NCI-H526 (cell line): Measurements from ENCODE around the gene MTMR6.
"Not testable (repeated sequence)": the region's sequence is repeated elsewhere in the genome, so short reads cannot be mapped to it uniquely, and the experiment has no call there.

Source experiments
- DNase-seq, 2 experiments: peaks; one replicate each; lab custom pipeline; 2025; lab: John Stamatoyannopoulos, UW

The MTMR6 gene

DNA sequence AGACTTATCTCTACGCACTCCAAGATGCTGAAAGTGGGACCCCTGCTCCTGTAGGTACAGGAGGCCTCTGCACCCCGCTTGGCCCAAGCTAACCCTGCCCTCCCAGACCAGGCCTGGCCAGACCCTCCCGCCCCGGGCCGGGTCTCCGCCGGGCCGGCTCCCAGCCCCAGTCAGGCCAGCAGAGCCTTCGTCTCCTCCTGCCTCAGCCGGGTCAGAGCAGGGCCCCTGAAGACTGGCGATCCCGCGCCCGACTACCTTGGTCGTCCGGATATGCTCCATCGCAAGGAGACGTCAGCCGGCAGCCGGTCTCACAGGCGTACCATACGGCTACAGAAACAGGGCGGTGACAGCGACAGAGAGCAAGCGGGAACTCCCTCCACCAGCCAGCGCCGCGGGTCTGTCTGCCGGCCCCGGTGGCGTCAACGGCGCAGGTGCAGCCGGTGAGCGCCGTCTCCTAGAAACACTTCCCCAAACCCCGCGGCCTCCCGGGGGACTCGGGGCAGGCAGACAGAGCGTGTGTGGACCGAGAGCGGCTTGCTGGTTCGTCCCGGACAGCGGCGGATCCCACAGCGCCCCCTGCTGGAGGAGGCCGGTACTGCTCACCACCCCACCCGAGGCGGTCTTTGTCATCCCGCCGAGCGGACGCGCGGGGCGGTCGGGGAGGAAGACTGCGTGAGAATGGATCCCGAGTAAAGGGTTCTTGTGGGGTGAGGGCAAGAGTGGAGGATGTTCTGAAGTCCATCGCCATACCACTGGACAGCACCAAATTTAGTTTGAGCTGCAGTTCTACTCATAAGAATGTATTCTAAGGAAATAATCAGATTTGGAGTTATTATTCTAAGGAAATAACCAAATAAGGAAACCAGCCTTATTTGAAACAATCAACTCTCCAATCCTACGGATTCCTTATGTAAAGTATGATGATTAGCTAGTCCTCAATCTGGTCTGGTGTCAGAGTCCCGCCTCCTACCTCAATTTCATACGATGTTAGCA lies at the start of gene MTMR6:
Gene MTMR6, minus strand, starts transcription at position 520 of the 993 bp plus-strand sequence. Its CDS starts 241 bp downstream, at position 279.
- DNase-seq: peak; percentile 95 to 99

GRCh38 chr13:25335856-25336255 lies 48.6 kb upstream of the MTMR6 start:
- no peak for DNase-seq

GRCh38 chr13:25330541-25330940 lies 43.3 kb upstream of the MTMR6 start:
- DNase-seq: no peak

- no peak for DNase-seq
These were observed 42.4 kb upstream of the MTMR6 start for GRCh38 chr13:25329706-25330105.

GRCh38 chr13:25324100-25324499 lies 36.8 kb upstream of the MTMR6 start:
- DNase-seq: no peak

- DNase-seq: no peak
These were observed 32.5 kb upstream of the MTMR6 start for GRCh38 chr13:25319771-25320170.

GRCh38 chr13:25318946-25319345 lies 31.7 kb upstream of the MTMR6 start:
- not testable (repeated sequence) for DNase-seq

DNA sequence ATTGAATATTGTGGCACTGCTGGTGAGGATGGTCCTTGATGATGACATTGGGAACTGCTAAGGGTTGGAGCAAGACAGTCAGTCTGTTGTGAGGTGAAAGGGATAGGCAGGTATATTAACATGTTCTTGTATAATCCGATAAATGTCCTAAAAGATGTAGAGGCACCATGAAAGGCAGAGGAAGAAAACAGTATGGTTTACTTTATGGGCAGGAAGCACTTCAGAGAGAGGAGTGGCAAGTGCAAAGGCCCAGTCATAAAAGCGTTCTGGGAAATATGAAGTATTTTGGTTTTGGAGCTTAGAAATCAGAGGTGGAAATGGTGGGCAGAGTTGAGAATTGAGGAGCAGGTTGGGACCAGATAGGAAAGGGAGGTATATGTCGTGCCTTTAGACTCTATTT lies 23.6 kb upstream of the MTMR6 start:
- no peak for DNase-seq

- DNase-seq: no peak
These were observed 19.6 kb upstream of the MTMR6 start for GRCh38 chr13:25306671-25307464.

DNA sequence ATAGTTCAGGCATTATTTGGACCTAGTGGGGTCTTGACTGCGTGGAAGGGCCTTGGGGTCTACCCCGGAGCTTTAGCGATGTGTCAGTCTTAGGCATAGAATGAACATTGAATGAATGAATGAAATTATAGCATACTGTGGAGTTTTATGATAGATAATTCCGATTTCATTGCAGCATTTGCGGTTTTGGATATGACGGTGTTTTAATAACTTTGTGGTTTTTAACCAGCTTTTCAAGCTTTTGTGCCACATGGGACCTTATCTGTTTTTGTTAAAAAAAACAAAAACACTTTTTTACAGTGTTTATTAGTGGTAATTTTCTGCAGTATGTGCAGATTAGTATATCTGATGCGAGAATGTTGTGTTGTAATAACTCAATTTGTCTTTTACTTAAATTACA lies 14.8 kb upstream of the MTMR6 start:
- no peak for DNase-seq

DNA sequence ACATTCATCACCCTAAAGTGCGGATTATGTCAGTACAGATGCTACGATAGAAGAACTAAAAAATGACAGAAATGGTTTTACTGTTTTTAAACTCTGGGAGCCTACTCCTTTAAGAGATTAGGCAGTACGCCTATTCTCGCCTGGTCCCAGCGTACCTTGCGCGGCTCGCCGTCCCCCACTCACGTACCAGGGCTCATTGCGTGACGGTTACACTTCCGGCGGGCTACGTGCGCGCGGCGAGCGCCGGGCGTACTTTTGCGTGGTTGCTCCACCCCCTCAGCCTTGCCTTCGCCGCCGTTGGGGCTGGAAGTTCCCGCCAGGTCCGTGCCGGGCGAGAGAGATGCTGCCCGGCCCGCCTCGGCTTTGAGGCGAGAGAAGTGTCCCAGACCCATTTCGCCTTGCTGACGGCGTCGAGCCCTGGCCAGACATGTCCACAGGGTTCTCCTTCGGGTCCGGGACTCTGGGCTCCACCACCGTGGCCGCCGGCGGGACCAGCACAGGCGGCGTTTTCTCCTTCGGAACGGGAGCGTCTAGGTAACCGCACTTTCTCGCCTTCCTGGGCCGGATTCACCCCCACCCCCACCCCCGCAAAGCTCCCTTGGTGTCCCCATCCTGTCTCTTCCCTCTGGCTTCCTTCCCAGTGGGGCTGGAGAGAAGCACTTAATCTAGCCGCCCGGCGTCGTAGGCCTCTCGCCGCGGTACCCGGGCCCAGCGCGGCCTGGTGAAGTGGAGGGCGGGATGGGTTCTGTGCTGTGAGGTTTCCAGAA lies 14.2 kb upstream of the MTMR6 start, which contains the start of gene NUP58:
Gene NUP58, plus strand, starts transcription at position 279 of the 767 bp plus-strand sequence. Its CDS starts 149 bp downstream, at position 428.
- peak; percentile 91 to 99 for DNase-seq

DNA sequence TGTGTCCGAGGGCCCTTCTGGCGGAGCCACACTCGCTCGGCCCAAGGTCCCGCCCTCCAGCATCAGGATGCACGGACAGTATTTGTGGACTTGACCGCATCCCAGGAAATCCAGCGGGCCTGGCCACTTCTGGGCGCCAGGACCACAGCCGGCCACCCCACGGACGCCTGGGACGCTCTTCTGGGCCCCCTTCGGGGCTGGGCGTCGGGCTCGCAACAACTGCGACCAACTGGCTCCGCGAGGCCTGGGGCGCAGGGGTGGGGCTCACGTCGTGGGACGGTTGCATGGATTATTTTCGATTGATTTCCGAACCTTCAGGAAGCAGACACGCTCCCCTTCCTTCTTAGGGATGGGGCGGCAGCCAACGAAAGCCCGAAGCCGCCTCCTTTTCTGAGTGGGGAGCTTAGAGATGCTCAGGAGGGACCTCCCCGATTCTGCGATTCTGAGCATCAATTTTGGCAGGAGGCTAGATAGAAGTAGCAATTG lies 13.6 kb upstream of the MTMR6 start:
- no peak for DNase-seq

GRCh38 chr13:25295701-25296100 lies 8.4 kb upstream of the MTMR6 start:
- no peak for DNase-seq

DNA sequence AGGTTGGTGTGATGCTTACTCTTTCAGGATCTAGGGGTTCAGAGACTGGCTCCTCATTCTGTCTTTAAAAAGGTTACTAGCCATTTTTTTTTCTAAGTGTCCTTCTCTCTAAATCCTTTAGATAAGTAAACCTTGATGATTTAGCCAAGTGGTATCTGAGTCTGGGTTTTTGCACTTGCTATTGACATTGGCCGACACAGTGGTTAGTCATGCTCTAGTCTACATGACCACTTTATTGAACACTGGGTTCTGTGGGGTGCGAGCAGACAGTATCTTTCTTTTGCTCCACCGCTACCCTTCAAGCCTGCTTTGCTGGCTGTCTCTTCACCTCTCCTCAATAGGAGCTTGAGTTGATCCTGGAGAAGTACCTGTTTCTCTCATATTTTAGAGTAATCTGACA lies 7.9 kb upstream of the MTMR6 start:
- no peak for DNase-seq

- DNase-seq: no peak
These were observed 5.0 kb upstream of the MTMR6 start for GRCh38 chr13:25292301-25292700.

DNA sequence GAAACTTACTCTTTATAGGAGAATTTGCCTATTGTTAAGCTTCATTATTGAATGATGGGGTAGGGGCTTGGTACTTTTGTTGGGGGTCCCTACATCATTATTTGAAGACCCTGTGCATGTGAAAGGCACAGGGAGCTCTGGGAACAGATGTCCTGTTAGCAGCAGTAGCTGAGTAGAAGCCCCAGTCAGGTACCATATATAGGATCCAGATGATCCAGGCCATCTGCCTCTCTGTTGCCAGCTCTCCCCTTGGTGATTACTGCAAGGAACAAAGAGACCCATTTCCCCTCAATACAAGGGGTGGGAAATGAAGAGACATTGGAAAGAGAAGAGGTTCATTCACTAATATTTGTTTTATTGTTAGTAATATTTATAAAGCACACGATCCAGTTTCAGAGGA lies 4.4 kb upstream of the MTMR6 start:
- no peak for DNase-seq

- no peak for DNase-seq
These were observed 1.7 kb upstream of the MTMR6 start for GRCh38 chr13:25288966-25289365.

DNA sequence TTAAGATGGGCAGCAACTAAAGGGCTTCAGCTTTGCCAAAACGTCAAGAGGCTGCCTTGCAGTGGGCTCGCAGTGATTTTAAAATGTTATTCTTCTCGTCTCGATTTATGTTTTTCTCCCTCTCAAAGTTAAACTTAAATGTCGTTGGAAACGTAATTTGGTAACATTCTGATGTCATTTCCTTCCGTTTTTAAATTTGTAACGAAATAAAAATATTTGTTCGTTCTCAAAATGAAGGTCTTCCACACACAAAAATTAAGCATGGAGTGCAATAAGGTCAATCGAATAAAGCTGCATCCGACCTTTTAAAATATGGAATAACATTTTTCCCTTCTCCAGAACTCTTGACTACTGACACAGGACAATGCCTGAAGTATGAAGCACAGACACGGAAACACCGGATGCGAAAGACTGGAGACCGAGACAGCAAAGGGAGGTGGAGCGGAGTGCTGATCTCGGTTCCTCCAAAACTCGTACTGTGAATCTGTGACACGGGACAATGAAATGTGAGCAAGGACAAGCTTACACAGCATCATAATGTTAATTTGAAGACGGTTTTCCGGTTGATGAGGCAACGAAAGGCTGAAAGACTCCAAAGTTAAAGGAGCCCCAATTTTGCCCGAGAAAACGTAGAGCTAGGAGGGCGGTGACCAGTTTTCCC lies 850 bp downstream of the MTMR6 start:
- DNase-seq: peak; percentile 44 to 63

GRCh38 chr13:25281935-25282332 lies 5.4 kb downstream of the MTMR6 start:
- DNase-seq: no peak

GRCh38 chr13:25281193-25281934 lies 5.9 kb downstream of the MTMR6 start:
- DNase-seq: no peak
